Activated CD4-positive, alpha-beta T cell treated with anti-CD3 and anti-CD28 coated beads, Interleukin-2, amount 10 ng/mL, durations not matched to agents 7 days and 5 days (primary cell): ENCODE data around the gene LGALS7B. TPM values are rescaled to one million over a fixed set of nuclear protein-coding genes. Genes with fewer than 3 reads are reported as not detected.
"Not testable (repeated sequence)": the region's sequence is repeated elsewhere in the genome, so short reads cannot be mapped to it uniquely, and the experiment has no call there.

Source experiments
- CTCF ChIA-PET: fragments of 350-600 bp; sonication (Branson Sonifier 250); formaldehyde crosslinking; loops from one replicate; lab custom pipeline; 2021; ENCODE audit warnings: antibody characterized with exemption; lab: Charles Lee
- POLR2A ChIA-PET: fragments of 350-600 bp; sonication (Branson Sonifier 250); formaldehyde crosslinking; loops from one replicate; lab custom pipeline; 2021; ENCODE audit warnings: antibody characterized with exemption; lab: Charles Lee
- DNase-seq: peaks from one replicate; pipeline ENCODE4 v3.0.0-alpha.2; 2020
- H3K27ac Mint-ChIP-seq: one replicate; pipeline ENCODE4 v1.8.0; 2021; ENCODE audit warnings: mild to moderate bottlenecking, moderate library complexity, mixed read lengths
- H3K27me3 Mint-ChIP-seq: one replicate; pipeline ENCODE4 v1.8.0; 2021; ENCODE audit warnings: mixed read lengths
- H3K36me3 Mint-ChIP-seq: one replicate; pipeline ENCODE4 v1.8.0; 2021; ENCODE audit warnings: low read depth, mixed read lengths
- H3K4me1 Mint-ChIP-seq: one replicate; pipeline ENCODE4 v1.8.0; 2021; ENCODE audit warnings: mixed read lengths
- H3K4me3 Mint-ChIP-seq: one replicate; pipeline ENCODE4 v1.8.0; 2021; ENCODE audit warnings: mild to moderate bottlenecking, moderate library complexity, mixed read lengths
- H3K9me3 Mint-ChIP-seq: one replicate; pipeline ENCODE4 v1.8.0; 2021; ENCODE audit warnings: mixed read lengths
- total RNA-seq, 2 experiments: library from RNA; stranded (reverse); gene quantifications; one replicate each; pipeline ENCODE4 v1.2.3, GENCODE V29; 2021

The LGALS7B gene
- total RNA-seq, 2 experiments from 2014 or later: not detected

- Mint-ChIP-seq H3K4me3 (no peak overlapping the region), H3K4me1 (peaks cover 6% of the 10 kb centered on the region), H3K27me3 (no peaks in the 10 kb centered on the region), H3K9me3 (no peaks in the 10 kb centered on the region), H3K36me3 (peaks cover 1% of the 10 kb centered on the region), H3K27ac (no peak overlapping the region)
- CTCF ChIA-PET: interaction anchor here (0.9 to 1.1 kb wide), 2 partner anchors 16 to 64 kb away, joined by 3 to 4 read pairs; no protein-coding TSS in a partner anchor
- POLR2A ChIA-PET: no interaction called here
- no peak for DNase-seq
Observed at GRCh38 chr19:38806371-38806770, 17.4 kb downstream of the LGALS7B start.

DNA sequence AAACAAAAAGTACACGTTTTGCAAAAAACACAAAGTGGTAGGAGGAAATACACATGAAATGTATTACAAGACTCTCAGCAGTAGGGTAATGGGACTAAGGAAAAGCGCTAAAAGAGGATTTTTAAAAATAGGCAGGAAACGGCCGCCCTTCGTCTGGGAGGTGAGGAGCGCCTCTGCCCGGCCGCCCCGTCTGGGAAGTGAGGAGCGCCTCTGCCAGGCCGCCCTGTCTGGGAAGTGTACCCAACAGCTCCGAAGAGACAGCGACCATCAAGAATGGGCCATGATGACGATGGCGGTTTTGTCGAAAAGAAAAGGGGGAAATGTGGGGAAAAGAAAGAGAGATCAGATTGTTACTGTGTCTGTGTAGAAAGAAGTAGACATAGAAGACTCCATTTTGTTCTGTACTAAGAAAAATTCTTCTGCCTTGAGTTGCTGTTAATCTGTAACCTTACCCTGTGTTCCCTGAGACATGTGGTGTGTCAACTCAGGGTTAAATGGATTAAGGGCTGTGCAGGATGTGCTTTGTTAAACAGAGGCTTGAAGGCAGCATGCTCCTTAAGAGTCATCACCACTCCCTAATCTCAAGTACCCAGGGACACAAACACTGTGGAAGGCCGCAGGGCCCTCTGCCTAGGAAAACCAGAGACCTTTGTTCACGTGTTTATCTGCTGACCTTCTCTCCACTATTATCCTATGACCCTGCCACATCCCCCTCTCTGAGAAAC is 18.5 kb downstream of the LGALS7B start:
- H3K4me1 Mint-ChIP-seq, H3K9me3 Mint-ChIP-seq, H3K4me3 Mint-ChIP-seq, DNase-seq, POLR2A ChIA-PET, H3K27me3 Mint-ChIP-seq, H3K27ac Mint-ChIP-seq, H3K36me3 Mint-ChIP-seq: not testable (repeated sequence)
- CTCF ChIA-PET: interaction anchor here (0.6 to 1.1 kb wide), 3 partner anchors 15 to 313 kb away, joined by 3 to 4 read pairs (median 3); no protein-coding TSS in a partner anchor

- H3K4me3 Mint-ChIP-seq: no peak overlapping the region
- H3K4me1 Mint-ChIP-seq: peaks cover 6% of the 10 kb centered on the region
- H3K27ac Mint-ChIP-seq: no peak overlapping the region
- no peak for DNase-seq
- CTCF ChIA-PET: interaction anchor here (0.7 to 1.6 kb wide), 2 partner anchors 39 to 480 kb away, joined by 3 to 4 read pairs; no protein-coding TSS in a partner anchor
- H3K36me3 Mint-ChIP-seq: peaks cover 1% of the 10 kb centered on the region
- H3K9me3 Mint-ChIP-seq: no peaks in the 10 kb centered on the region
- no peaks in the 10 kb centered on the region for H3K27me3 Mint-ChIP-seq
- POLR2A ChIA-PET: no interaction called here
Observed at GRCh38 chr19:38808741-38809140, 19.7 kb downstream of the LGALS7B start.

DNA sequence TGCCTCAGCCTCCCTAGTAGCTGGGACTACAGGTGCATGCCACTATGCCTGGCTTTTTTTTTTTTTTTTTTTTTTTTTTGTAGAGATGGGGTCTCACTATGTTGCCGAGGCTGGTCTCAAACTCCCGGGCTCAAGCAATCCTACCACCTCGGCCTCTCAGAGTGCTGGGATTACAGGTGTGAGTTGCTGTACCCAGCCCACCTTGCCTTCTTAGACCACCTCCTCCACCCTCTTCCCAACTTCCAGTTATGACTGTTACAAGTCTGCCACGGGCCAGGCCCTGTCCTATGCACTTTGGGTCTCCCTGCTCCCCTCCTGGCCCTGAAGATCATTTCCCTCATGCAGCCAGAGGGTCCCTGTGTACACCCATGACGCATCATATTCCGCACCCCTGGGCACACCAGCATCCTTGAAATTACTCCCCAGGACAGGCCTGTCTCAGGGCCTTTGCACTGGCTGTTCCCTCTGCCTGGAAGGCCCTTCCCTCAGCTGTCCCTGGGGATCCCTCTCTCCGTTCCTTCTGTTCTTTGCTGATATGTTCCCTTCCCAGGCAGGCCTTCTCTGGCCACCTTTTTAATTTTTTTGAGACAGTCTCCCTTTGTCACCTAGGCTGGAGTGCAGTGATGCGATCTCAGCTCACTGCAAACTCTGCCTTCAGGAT is 20.7 kb downstream of the LGALS7B start:
- DNase-seq: no peak
- Mint-ChIP-seq H3K27ac (no peak overlapping the region), H3K9me3 (no peaks in the 10 kb centered on the region), H3K4me1 (peaks cover 6% of the 10 kb centered on the region), H3K27me3 (no peaks in the 10 kb centered on the region), H3K4me3 (no peak overlapping the region), H3K36me3 (peaks cover 1% of the 10 kb centered on the region)
- CTCF ChIA-PET: interaction anchor here (1.6 kb wide), 1 partner anchor 40 kb away, joined by 4 read pairs; no protein-coding TSS in a partner anchor
- POLR2A ChIA-PET: no interaction called here

DNA sequence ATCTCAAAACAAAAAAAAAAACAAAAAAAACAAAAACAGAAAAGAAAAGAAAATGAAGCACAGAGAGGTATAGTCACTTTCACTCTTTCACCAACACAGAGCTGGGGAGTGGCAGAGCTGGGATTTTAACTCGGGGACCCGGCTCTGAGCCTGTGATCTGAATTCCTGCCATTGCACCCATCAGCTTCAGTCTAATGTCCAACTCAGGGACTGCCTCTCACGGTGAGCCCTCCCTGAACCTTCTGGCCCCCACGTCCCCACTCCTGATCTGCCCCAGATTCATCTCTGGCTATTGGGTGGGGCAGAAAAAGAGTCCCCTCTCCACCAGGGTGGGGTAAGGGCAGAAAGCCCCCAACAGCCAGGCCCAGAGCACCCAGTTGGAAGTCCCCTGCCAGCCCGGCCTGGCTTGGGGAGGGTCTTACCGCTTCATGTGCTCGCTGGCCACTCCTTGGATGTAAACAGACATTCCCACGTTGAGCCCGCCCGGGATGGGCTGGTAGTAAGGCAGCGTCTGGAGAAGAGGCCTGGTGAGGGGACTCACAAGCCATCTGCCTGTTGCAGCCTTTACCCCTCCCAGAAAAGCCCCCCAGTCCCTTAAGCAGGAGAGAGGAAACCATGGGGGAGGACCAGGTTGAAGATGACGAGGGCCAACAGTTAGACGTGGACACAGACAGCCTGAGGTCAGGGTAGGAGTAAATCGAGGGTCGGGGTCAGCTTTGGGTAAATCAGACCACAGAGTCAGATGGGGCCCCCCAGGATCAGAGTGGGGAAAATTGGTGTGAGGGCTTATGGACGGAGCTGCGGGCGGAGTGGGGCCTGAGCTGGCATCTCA is 23.2 kb downstream of the LGALS7B start:
- Mint-ChIP-seq H3K36me3 (peaks cover 12% of the 10 kb centered on the region), H3K4me3 (no peak overlapping the region), H3K27ac (peak overlapping the region; percentile 5), H3K9me3 (no peaks in the 10 kb centered on the region), H3K27me3 (no peaks in the 10 kb centered on the region), H3K4me1 (no peaks in the 10 kb centered on the region)
- DNase-seq: no peak
- POLR2A ChIA-PET: no interaction called here
- CTCF ChIA-PET: interaction anchor here (0.7 to 2.3 kb wide), 3 partner anchors 19 to 583 kb away, joined by 3 to 6 read pairs (median 5); partner anchors contain the start of genes MRPS12 and SARS2

DNA sequence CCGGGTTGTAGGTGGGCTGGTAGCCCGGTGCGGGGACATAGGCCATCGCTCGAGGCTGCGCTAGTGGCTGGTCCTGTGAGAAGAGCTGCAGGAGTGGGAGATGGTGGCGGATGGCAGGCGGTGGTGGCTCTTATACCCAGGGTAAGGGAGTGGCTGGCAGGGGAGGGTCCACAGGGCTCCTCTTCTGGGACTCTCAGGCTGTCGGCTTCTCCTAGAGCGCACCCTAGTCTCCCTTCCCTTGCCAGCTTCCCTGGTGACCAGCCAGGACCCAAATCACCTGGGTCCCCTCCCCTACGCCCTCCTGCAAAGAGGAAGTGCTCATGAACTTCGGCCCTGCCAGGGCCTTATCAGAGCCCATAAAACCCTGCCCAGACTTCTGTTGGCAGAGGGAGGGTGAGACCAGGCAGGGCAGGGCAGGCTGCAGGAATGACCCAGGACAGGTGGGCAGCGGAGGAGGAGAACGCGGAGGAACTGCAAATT is 23.9 kb downstream of the LGALS7B start, which contains the start of gene LGALS4:
Gene LGALS4, minus strand, starts transcription at position 105 of the 480 bp plus-strand sequence. Its CDS starts 59 bp downstream, at position 46.
- no peak for DNase-seq
- peak within 1 kb of the TSS; percentile 5 for H3K27ac Mint-ChIP-seq
- CTCF ChIA-PET: interaction anchor here (0.6 to 2.3 kb wide), 2 partner anchors 20 to 54 kb away, joined by 4 to 6 read pairs; no protein-coding TSS in a partner anchor

DNA sequence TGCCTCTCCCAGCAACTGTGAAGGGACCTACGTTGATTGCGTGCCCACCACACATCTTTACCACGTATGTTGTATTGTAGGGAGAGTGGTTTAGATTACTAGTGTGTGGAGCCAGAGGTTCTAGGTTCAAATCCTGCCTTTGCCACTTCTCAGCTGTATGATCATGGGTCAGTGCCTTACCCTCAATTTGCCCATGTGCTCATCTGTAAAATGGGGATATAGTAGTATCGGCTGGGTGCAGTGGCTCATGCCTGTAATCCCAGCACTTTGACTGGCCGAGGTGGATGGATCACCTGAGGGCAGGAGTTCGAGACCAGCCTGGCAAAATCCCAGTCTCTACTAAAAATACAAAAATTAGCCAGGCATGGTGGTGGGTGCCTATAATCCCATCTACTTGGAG is 24.3 kb downstream of the LGALS7B start:
- DNase-seq: no peak
- Mint-ChIP-seq H3K4me1 (no peaks in the 10 kb centered on the region), H3K9me3 (no peaks in the 10 kb centered on the region), H3K27me3 (no peaks in the 10 kb centered on the region), H3K36me3 (peaks cover 12% of the 10 kb centered on the region), H3K27ac (no peak overlapping the region), H3K4me3 (no peak overlapping the region)
- CTCF ChIA-PET: interaction anchor here (0.6 to 0.7 kb wide), 2 partner anchors 35 to 53 kb away, joined by 4 read pairs; no protein-coding TSS in a partner anchor
- POLR2A ChIA-PET: interaction anchor here (0.6 kb wide), 1 partner anchor 60 kb away, joined by 3 read pairs; no protein-coding TSS in a partner anchor

More for the DNA sequence above, 23.9 kb downstream of the LGALS7B start, which contains the start of gene LGALS4:
- Mint-ChIP-seq H3K9me3 (no peaks in the 10 kb centered on the region), H3K4me3 (no peak within 1 kb of the TSS), H3K27me3 (no peaks in the 10 kb centered on the region), H3K4me1 (no peaks in the 10 kb centered on the region), H3K36me3 (peaks cover 12% of the 10 kb centered on the region)
- POLR2A ChIA-PET: interaction anchor here (0.6 kb wide), 1 partner anchor 61 kb away, joined by 3 read pairs; no protein-coding TSS in a partner anchor

DNA sequence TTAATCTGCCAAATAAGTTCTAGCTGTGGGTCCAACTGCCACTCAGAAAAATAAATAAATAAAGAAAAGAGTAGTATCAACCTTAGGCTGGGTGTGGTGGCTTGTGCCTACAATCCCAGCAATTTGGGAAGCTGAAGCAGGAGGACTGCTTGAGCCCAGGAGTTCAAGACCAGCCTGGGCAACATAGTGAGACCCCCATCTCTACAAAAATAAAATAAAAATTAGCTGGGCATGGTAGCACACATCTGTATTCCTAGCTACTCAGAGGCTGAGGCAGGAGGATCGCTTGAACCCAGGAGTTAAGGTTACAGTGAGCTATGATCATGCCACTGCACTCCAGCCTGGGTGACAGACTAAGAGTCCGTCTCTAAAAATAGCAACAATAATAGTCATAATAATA is 24.9 kb downstream of the LGALS7B start:
- H3K27ac Mint-ChIP-seq, H3K27me3 Mint-ChIP-seq, H3K4me1 Mint-ChIP-seq, H3K4me3 Mint-ChIP-seq, DNase-seq, POLR2A ChIA-PET, H3K9me3 Mint-ChIP-seq: not testable (repeated sequence)
- CTCF ChIA-PET: interaction anchor here (0.6 to 1.4 kb wide), 4 partner anchors 9 to 35 kb away, joined by 3 to 5 read pairs (median 4); partner anchors contain the start of gene ECH1
- peaks cover 12% of the 10 kb centered on the region for H3K36me3 Mint-ChIP-seq

- no peak for DNase-seq
- H3K36me3 Mint-ChIP-seq: peaks cover 12% of the 10 kb centered on the region
- ChIA-PET POLR2A (no interaction called here), CTCF (interaction anchor here (1.0 to 1.4 kb wide), 2 partner anchors 17 to 34 kb away, joined by 3 to 5 read pairs; partner anchors contain the start of gene ECH1)
- no peak overlapping the region for H3K27ac Mint-ChIP-seq
- H3K9me3 Mint-ChIP-seq: no peaks in the 10 kb centered on the region
- H3K4me3 Mint-ChIP-seq: no peak overlapping the region
- H3K27me3 Mint-ChIP-seq: no peaks in the 10 kb centered on the region
- no peaks in the 10 kb centered on the region for H3K4me1 Mint-ChIP-seq
Observed at GRCh38 chr19:38815059-38816001, 26.3 kb downstream of the LGALS7B start.

DNA sequence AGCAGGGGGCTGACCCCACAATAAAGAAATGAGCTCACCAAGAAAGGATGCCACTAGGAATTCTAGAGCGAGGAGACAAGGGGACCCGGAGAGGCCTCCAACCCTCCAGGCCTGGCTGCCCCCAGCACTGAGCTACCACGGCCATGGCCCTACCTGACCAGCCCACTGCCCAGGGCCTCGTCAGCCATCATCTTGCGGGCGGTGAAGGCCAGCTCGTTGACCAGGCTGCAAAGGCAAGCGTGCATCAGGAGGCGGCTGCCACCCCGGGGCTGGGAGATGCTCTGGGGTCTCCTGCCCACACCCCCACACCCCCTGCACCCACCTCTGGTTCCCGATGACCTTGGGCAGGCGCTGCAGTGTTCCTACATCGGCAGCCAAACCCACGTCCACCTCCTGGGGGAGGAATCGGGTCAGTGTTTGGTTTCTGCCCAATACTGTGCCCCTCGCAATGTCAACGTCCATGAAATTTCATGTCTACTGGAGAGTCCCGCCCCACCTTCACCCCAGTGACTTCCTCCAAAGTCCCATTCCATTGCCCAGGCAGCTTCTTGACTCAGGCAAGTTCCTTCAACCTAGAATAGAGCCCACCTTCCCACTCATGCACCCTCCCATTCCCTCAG is 27.2 kb downstream of the LGALS7B start:
- ChIA-PET CTCF (interaction anchor here (1.5 kb wide), 1 partner anchor 9 kb away, joined by 3 read pairs; no protein-coding TSS in a partner anchor), POLR2A (no interaction called here)
- no peaks in the 10 kb centered on the region for H3K4me1 Mint-ChIP-seq
- no peaks in the 10 kb centered on the region for H3K9me3 Mint-ChIP-seq
- H3K27ac Mint-ChIP-seq: no peak overlapping the region
- no peak for DNase-seq
- H3K27me3 Mint-ChIP-seq: no peaks in the 10 kb centered on the region
- peaks cover 17% of the 10 kb centered on the region for H3K36me3 Mint-ChIP-seq
- H3K4me3 Mint-ChIP-seq: no peak overlapping the region

DNA sequence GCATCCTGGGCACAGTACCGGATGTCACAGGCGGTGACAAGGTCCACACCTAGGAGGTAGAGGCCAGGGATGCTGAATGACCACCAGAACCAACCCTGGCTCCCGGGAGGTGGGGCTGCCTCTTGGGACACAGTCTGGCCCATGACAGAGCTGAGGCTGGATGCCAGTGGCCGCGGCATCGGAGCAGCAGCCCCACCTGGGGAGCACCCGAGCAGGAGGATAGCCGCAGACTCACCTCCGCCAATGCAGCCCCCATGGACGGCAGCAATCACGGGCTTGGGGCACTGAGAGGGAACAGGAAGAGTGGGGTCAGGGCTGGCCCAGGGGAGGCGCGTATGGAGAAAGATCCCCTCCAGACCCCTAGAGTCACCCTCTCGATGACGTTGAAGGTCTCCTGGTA is 28.1 kb downstream of the LGALS7B start:
- Mint-ChIP-seq H3K27ac (no peak overlapping the region), H3K27me3 (no peaks in the 10 kb centered on the region), H3K9me3 (no peaks in the 10 kb centered on the region), H3K4me1 (no peaks in the 10 kb centered on the region), H3K4me3 (no peak overlapping the region), H3K36me3 (peaks cover 20% of the 10 kb centered on the region)
- no peak for DNase-seq
- CTCF ChIA-PET: interaction anchor here (1.5 kb wide), 1 partner anchor 8 kb away, joined by 3 read pairs; no protein-coding TSS in a partner anchor
- POLR2A ChIA-PET: no interaction called here
